ENCODE results near the gene COL4A2. TPM values are rescaled to one million over a fixed set of nuclear protein-coding genes. Genes with fewer than 3 reads are reported as not detected.
A peak's percentile ranks its signal among the peaks of the same experiment; 100 is the strongest.

COL4A2 gene
- total RNA-seq, 4 donors from 2014 or later = 75.1 to 322 (median 115) TPM

- H3K27me3 ChIP-seq = no peaks in the 10 kb centered on the region
These were observed 72.8 kb downstream of the COL4A2 start for GRCh38 chr13:110379905-110380341.

GRCh38 chr13:110380359-110381028, 73.4 kb downstream of the COL4A2 start:
- in situ Hi-C loops (cut with MboI; ENCODE audit: low pct_ligation_motif_present in 1 of 4, low pct_unique_long_range_greater_than_20kb in 1 of 4, low sequenced_read_pairs in 3 of 4) = no loop called here
- intact Hi-C loops (cut with DNase I; ENCODE audit: low total_unique reads) = no loop called here

More at GRCh38 chr13:110379905-110380341, 72.8 kb downstream of the COL4A2 start:
- 56 to 60% methylated on average over 3 to 4 of the region's 4 CpGs for WGBS, 2 donors (ENCODE audit: low coverage in 1 of 2)
- in situ Hi-C loops (cut with MboI; ENCODE audit: low pct_ligation_motif_present in 1 of 4, low pct_unique_long_range_greater_than_20kb in 1 of 4, low sequenced_read_pairs in 3 of 4) = no loop called here
- H3K4me1 ChIP-seq = peaks cover 5 to 15% (median 10%) of the 10 kb centered on the region in 4 donors
- no peaks in the 10 kb centered on the region for H3K9me3 ChIP-seq
- no peak for DNase-seq
- TF ChIP-seq EP300 (IDR thresholded peaks at IDR 0.05; ENCODE audit: low read depth) = no peak
- no peak for TF ChIP-seq CTCF (IDR thresholded peaks at IDR 0.05)
- no peak for TF ChIP-seq POLR2A (IDR thresholded peaks at IDR 0.05)
- no peak for TF ChIP-seq POLR2AphosphoS5 (IDR thresholded peaks at IDR 0.05)
- H3K4me3 ChIP-seq = no peak overlapping the region
- no peaks in the 10 kb centered on the region for H3K36me3 ChIP-seq
- intact Hi-C loops (cut with DNase I; ENCODE audit: low total_unique reads) = no loop called here
- H3K27ac ChIP-seq = peak overlapping the region in 3 of 4 donors; percentile 37 to 62 (median 54)

GRCh38 chr13:110381029-110381360, 73.9 kb downstream of the COL4A2 start:
- Histone ChIP-seq H3K27ac (peak overlapping the region in 3 of 4 donors; percentile 54 to 62 (median 59)), H3K9me3 (no peaks in the 10 kb centered on the region), H3K4me3 (no peak overlapping the region), H3K27me3 (no peaks in the 10 kb centered on the region), H3K36me3 (no peaks in the 10 kb centered on the region), H3K4me1 (peaks cover 3 to 15% (median 8%) of the 10 kb centered on the region in 4 donors)
- 84 to 89% methylated on average over 12 of the region's 12 CpGs for WGBS, 2 donors (ENCODE audit: low coverage in 1 of 2)
- DNase-seq = no peak
- in situ Hi-C loops (cut with MboI; ENCODE audit: low pct_ligation_motif_present in 1 of 4, low pct_unique_long_range_greater_than_20kb in 1 of 4, low sequenced_read_pairs in 3 of 4) = no loop called here
- TF ChIP-seq CTCF (IDR thresholded peaks at IDR 0.05) (no peak), POLR2AphosphoS5 (IDR thresholded peaks at IDR 0.05) (no peak), EP300 (IDR thresholded peaks at IDR 0.05; ENCODE audit: low read depth) (no peak), POLR2A (IDR thresholded peaks at IDR 0.05) (no peak)
- intact Hi-C loops (cut with DNase I; ENCODE audit: low total_unique reads) = no loop called here

More at GRCh38 chr13:110380359-110381028, 73.4 kb downstream of the COL4A2 start:
- H3K4me3 ChIP-seq = no peak overlapping the region
- H3K27me3 ChIP-seq = no peaks in the 10 kb centered on the region
- no peaks in the 10 kb centered on the region for H3K9me3 ChIP-seq
- peak overlapping the region; percentile 1 to 62 (median 46) for H3K27ac ChIP-seq
- no peaks in the 10 kb centered on the region for H3K36me3 ChIP-seq
- 67 to 68% methylated on average over 12 to 14 of the region's 14 CpGs for WGBS, 2 donors (ENCODE audit: low coverage in 1 of 2)
- DNase-seq = no peak
- TF ChIP-seq POLR2AphosphoS5 (IDR thresholded peaks at IDR 0.05) = no peak
- TF ChIP-seq CTCF (IDR thresholded peaks at IDR 0.05) = no peak
- TF ChIP-seq EP300 (IDR thresholded peaks at IDR 0.05; ENCODE audit: low read depth) = no peak
- TF ChIP-seq POLR2A (IDR thresholded peaks at IDR 0.05) = no peak
- H3K4me1 ChIP-seq = peaks cover 5 to 15% (median 10%) of the 10 kb centered on the region in 4 donors

- DNase-seq = no peak
- H3K36me3 ChIP-seq = no peaks in the 10 kb centered on the region
- peak overlapping the region in 3 of 4 donors; percentile 54 to 71 (median 59) for H3K27ac ChIP-seq
- intact Hi-C loops (cut with DNase I; ENCODE audit: low total_unique reads) = no loop called here
- no peaks in the 10 kb centered on the region for H3K27me3 ChIP-seq
- in situ Hi-C loops (cut with MboI; ENCODE audit: low pct_ligation_motif_present in 1 of 4, low pct_unique_long_range_greater_than_20kb in 1 of 4, low sequenced_read_pairs in 3 of 4) = no loop called here
- H3K4me1 ChIP-seq = peaks cover 0 to 15% (median 6%) of the 10 kb centered on the region in 4 donors
- 69 to 72% methylated on average over 3 of the region's 3 CpGs for WGBS, 2 donors (ENCODE audit: low coverage in 1 of 2)
- TF ChIP-seq POLR2AphosphoS5 (IDR thresholded peaks at IDR 0.05) (no peak), POLR2A (IDR thresholded peaks at IDR 0.05) (no peak), CTCF (IDR thresholded peaks at IDR 0.05) (no peak), EP300 (IDR thresholded peaks at IDR 0.05; ENCODE audit: low read depth) (no peak)
- no peaks in the 10 kb centered on the region for H3K9me3 ChIP-seq
- H3K4me3 ChIP-seq = no peak overlapping the region
These were observed 75.1 kb downstream of the COL4A2 start for GRCh38 chr13:110382229-110382628.

All from transverse colon (tissue), 4 donors.